Measurements from ENCODE around the gene MYH7.
"Not testable (repeated sequence)": the region's sequence is repeated elsewhere in the genome, so short reads cannot be mapped to it uniquely, and the experiment has no call there.

The MYH7 gene

GRCh38 chr14:23465261-23465660 is 29.8 kb upstream of the MYH7 start:
- no peak overlapping the region for H3K27ac ChIP-seq
- H3K9me3 ChIP-seq: no peaks in the 10 kb centered on the region
- peaks cover 7 to 15% of the 10 kb centered on the region in 2 experiments for H3K4me1 ChIP-seq (ENCODE audit: control insufficient read depth in 1 of 2, insufficient read depth in 1 of 2, low read depth in 1 of 2, low read length in 1 of 2)
- H3K27me3 ChIP-seq: peaks cover 14% of the 10 kb centered on the region
- TF ChIP-seq, protein P1, sequence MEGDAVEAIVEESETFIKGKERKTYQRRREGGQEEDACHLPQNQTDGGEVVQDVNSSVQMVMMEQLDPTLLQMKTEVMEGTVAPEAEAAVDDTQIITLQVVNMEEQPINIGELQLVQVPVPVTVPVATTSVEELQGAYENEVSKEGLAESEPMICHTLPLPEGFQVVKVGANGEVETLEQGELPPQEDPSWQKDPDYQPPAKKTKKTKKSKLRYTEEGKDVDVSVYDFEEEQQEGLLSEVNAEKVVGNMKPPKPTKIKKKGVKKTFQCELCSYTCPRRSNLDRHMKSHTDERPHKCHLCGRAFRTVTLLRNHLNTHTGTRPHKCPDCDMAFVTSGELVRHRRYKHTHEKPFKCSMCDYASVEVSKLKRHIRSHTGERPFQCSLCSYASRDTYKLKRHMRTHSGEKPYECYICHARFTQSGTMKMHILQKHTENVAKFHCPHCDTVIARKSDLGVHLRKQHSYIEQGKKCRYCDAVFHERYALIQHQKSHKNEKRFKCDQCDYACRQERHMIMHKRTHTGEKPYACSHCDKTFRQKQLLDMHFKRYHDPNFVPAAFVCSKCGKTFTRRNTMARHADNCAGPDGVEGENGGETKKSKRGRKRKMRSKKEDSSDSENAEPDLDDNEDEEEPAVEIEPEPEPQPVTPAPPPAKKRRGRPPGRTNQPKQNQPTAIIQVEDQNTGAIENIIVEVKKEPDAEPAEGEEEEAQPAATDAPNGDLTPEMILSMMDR (IDR thresholded peaks at IDR 0.05): no peak
- no peaks in the 10 kb centered on the region for H3K36me3 ChIP-seq
- H3K4me3 ChIP-seq (ENCODE audit: low read depth in 1 of 2, low read length in 1 of 2): no peak overlapping the region

DNA sequence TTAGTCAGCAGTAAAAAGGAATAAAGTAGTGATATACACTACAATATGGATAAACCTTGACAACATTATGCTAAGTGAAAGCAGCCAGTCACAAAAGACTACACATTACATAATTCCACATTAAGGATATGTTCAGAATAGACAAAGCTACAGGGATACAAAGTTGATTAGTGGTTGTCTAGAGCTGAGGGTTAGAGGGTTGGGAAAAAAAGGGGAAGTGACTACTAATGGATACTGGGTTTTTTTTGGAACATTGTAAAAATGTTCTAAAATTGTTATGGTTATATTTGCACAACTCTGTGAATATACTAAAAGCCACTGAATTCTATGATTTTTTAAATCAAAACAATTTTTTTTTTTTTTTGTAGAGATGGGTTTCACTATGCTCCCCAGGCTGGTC is 29.2 kb upstream of the MYH7 start:
- H3K36me3 ChIP-seq: no peaks in the 10 kb centered on the region

GRCh38 chr14:23460960-23461359 is 25.5 kb upstream of the MYH7 start:
- no peaks in the 10 kb centered on the region for H3K36me3 ChIP-seq
- H3K9me3 ChIP-seq: no peaks in the 10 kb centered on the region
- H3K4me3 ChIP-seq (ENCODE audit: low read depth in 1 of 2, low read length in 1 of 2): no peak overlapping the region
- no peaks in the 10 kb centered on the region for H3K4me1 ChIP-seq (ENCODE audit: control insufficient read depth in 1 of 2, insufficient read depth in 1 of 2, low read depth in 1 of 2, low read length in 1 of 2)
- TF ChIP-seq, protein P1 (IDR thresholded peaks at IDR 0.05): no peak
- peaks cover 51% of the 10 kb centered on the region for H3K27me3 ChIP-seq
- H3K27ac ChIP-seq: no peak overlapping the region

More for the DNA sequence above, 29.2 kb upstream of the MYH7 start:
- TF ChIP-seq, protein P1 (IDR thresholded peaks at IDR 0.05): no peak
- Histone ChIP-seq H3K27me3 (peaks cover 19% of the 10 kb centered on the region), H3K27ac (no peak overlapping the region), H3K4me3 (ENCODE audit: low read depth in 1 of 2, low read length in 1 of 2) (no peak overlapping the region), H3K4me1 (ENCODE audit: control insufficient read depth in 1 of 2, insufficient read depth in 1 of 2, low read depth in 1 of 2, low read length in 1 of 2) (peaks cover 1 to 9% of the 10 kb centered on the region in 2 experiments), H3K9me3 (no peaks in the 10 kb centered on the region)

GRCh38 chr14:23457587-23458445 is 22.4 kb upstream of the MYH7 start:
- no peak overlapping the region for H3K27ac ChIP-seq
- TF ChIP-seq, protein P1 (IDR thresholded peaks at IDR 0.05): no peak

DNA sequence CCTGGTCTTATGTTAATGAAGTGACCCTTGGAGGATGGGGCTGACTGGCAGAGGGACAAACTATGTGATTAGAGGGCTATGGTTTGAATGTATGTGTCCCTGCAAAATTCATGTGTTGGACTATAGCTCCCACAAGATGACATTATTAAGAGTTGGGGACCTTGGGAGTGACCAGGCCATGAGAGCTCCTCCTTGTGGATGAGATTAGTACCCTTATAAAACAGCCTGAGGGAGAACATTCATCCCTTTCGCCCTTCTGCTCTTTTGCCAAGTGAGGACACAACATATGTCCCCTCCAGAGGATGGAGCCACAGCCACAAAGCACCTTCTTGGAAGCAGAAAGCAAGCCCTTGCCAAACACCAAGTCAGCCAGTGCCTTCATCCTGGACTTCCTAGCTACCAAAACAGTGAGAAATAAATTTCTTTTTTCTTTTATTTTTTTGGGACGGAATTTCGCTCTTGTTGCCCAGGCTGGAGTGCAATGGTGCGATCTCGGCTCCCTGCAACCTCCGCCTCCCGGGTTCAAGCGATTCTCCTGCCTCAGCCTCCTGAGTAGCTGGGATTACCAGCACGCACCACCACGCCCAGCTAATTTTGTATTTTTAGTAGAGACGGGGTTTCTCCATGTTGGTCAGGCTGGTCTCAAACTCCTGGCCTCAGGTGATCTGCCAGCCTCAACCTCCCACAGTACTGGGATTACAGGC is 21.6 kb upstream of the MYH7 start:
- not testable (repeated sequence) for H3K27ac ChIP-seq; H3K4me3 ChIP-seq (ENCODE audit: low read depth in 1 of 2, low read length in 1 of 2); H3K4me1 ChIP-seq (ENCODE audit: control insufficient read depth in 1 of 2, insufficient read depth in 1 of 2, low read depth in 1 of 2, low read length in 1 of 2); H3K36me3 ChIP-seq; H3K9me3 ChIP-seq
- peaks cover 64% of the 10 kb centered on the region for H3K27me3 ChIP-seq

More at GRCh38 chr14:23457587-23458445, 22.4 kb upstream of the MYH7 start:
- Histone ChIP-seq H3K4me1 (ENCODE audit: control insufficient read depth in 1 of 2, insufficient read depth in 1 of 2, low read depth in 1 of 2, low read length in 1 of 2) (no peaks in the 10 kb centered on the region), H3K4me3 (ENCODE audit: low read depth in 1 of 2, low read length in 1 of 2) (no peak overlapping the region), H3K9me3 (no peaks in the 10 kb centered on the region), H3K27me3 (peaks cover 65% of the 10 kb centered on the region), H3K36me3 (no peaks in the 10 kb centered on the region)

DNA sequence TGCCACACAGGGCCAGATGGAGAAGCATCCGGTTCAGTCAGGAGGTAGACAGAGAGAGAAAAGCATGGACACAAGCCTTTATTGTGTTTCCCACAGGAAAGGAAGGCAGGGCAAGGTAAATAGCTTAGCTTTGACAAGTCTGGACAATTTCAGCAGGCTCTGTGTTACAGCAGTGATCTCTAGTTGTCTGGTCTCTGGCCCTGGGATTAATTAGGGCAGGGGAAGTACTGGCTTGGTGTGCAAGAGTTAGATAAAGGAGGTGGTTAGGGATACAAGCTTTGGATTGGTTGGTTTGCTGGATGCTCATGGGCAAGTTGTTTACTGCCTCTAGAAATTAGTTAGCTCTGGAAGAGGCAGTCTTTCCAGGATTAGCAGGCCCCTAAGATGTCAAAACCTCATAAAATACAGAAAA is 19.0 kb upstream of the MYH7 start:
- H3K4me1 ChIP-seq (ENCODE audit: control insufficient read depth in 1 of 2, insufficient read depth in 1 of 2, low read depth in 1 of 2, low read length in 1 of 2): no peaks in the 10 kb centered on the region
- no peaks in the 10 kb centered on the region for H3K36me3 ChIP-seq
- H3K27me3 ChIP-seq: peaks cover 59% of the 10 kb centered on the region
- H3K4me3 ChIP-seq (ENCODE audit: low read depth in 1 of 2, low read length in 1 of 2): no peak overlapping the region
- TF ChIP-seq, protein P1 (IDR thresholded peaks at IDR 0.05): no peak
- no peaks in the 10 kb centered on the region for H3K9me3 ChIP-seq
- H3K27ac ChIP-seq: no peak overlapping the region

Data from neutrophil (primary cell).